ENCODE measurements around the gene NUBP2.
A peak's percentile ranks its signal among the peaks of the same experiment; 100 is the strongest.

The NUBP2 gene

DNA sequence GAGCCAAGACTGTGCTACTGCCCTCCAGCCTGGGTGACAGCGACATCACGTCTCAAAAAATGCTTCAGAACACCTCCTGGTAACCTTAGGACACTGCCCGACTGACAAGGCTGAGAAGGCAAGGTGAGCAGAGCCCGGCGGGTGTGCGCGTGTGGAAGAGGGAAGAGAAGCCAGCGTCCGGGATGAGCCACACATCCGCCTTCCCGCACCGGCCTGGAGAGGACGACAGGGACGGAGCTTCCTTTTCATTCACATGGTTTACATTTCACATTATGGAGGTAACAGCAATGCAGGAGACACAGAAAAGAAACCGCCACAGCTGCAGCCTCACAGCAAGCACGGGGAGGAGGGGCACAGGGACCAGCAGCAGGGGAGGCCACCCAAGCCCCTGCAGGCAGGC, 27.3 kb downstream of the NUBP2 start:
- no peak for DNase-seq (ENCODE audit: low read depth)

DNA sequence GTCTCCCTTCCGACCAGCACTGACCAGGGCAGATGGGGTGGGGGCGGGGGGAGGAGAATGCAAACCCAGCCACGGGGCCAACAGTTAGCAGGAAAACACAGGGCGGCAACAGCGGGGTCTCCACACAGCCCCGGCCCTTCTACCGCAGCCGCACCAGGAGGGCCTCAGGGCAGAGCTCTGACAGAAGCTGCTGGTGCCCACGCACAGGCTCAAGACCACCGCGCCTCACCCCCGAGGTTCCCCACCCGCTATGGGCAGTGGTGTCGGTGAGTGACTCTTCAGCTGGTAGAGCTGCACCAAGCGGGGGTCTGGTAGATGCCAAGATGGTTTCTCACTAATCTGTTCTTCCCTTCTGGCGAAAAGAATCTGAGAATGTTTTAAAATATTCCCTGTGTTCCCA, 27.8 kb downstream of the NUBP2 start:
- DNase-seq (ENCODE audit: low read depth): no peak

DNA sequence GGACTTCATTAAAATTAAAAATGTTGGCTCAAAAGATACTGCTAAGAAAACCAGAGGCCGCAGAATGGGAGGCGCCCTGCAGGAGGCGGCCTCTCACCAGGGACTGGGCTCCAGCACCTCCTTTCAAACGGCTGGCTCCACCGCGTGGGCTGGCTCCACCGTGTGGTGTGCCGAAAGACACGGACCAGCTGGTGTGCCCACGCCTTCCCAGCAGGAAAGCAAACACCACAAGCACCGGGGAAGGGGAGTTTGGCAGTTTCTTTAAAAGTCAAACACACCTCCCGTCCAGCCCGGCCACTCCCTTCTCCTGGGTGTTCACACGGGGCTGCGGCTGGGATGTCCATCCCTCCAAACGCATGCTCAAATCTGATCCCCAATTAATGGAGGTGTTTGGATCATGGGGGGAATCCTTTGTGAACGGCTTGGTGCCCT, 30.0 kb downstream of the NUBP2 start:
- DNase-seq (ENCODE audit: low read depth): peak; percentile 28

DNA sequence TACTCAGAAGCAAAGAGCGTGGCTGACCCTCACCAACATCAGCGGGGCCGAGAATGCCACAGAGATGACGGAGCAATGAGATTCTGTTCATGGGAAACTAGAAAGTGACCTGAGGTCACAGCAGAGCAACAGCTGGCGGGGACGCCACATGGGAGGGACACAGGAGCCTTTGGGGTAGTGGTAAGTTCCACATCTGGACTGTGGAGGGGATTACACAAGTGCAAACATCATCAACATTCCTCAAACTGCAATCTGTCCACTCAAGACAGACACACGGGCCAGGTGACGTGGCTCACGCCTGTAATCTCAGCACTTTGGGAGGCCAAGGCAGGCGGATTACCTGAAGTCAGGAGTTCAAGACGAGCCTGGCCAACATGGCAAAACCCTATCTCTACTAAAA, 32.7 kb downstream of the NUBP2 start:
- DNase-seq (ENCODE audit: low read depth): no peak

DNA sequence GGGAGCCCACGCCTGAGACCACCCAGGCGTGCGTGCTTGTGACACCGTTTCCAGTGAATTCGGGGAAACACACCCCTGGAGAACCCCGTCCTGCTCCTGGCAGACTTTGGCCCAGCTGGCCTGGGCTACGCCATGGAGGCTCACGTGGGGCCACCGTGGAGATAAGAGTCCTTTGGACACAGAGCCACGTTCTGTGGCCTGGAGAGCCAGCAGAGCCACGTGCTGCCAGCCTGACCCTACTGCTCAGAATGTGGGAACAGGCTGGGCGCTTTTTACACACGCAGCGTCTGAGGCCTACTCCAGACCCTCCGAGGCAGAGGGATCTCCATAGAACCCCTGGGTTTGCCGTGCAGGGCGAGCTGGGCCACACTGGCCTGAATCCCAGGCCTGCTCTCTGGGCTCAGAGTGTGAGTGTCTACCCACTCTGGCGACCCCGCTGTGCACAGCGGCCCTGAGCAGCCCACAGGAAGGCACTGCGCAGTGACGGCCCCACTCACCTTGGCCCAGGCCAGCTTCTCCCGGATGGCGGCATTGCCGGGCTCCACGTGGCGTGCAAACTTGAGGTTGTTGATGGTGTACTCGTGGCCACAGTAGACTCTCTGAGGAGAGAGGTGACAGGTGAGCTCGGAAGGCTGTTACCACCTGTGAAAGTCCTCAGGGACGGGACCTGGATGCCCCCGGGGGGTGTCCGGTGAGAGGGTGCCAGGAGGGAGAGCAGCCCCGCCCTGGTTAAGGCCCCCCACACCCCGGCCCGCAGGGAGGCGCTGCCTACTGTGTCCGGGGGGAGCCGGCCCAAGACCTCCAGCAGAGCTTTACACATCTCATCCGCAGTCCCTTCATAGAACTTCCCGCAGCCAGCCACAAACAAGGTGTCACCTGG, 33.9 kb downstream of the NUBP2 start:
- no peak for DNase-seq (ENCODE audit: low read depth)

DNA sequence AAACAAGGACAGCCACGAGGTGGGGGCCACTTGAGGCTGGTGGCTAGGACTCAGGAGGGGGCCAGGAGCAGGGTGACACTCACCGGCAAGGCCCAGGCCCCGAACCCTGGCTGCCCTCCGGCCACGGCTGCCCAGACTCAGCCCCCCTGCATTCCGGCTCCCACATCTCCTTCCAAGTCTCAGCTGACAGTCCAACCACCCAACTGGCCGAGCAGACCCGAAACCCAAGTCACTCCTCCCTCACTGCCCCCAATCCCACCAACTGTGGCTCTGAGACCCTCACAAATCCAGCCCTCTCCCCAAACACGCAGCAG, 34.5 kb downstream of the NUBP2 start:
- no peak for DNase-seq (ENCODE audit: low read depth)

DNA sequence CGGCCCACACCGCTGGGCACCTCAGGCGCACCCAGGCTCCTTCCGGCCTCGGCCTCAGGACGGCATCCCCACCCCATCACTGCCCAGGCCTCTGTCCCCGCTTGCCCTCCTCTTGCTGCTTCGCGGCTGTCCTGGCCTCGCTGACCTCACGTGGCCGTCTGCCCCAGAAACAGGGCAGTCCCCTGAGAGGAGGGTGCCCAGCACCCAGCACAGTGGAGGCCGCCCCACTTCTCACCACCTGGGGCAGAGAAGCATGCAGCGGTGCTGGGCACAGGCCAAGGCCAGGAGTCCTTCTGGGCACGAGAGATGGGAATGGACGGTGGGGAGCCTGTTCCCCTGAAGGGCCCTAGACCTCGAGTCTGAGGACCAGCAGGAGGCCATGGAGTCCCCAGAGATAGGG, 35.0 kb downstream of the NUBP2 start:
- DNase-seq (ENCODE audit: low read depth): no peak

DNA sequence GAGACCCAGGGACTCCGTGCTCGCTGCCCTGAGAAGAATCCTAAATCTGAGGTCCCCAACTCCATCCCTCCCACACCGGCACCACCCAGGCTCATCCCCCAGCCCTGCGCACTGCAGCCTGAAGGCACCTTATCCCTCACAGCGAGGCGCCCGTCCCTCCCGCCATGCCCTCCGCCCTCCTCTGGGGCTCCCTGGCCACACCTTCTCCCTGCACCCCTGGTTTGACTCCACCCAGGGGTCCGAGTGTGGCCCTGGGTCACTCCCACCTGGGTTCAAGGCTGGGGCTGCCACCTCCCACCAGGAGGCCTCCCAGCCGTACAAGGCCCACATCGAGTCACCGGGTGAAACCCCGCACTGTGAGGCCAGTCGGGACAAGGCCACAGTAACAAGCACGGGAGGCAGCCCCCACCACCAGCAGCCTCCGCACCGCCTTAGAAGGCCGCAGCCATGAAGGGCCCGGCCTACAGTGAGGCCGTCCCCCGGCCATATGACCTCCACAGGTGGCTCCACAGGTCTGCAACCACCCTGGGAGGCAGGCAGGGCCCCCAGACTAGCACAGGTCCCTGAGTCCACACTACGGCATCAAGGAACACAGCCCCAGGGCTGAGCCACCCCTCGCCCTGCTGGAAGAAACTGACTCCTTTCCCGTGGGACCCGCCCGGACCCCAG, 35.6 kb downstream of the NUBP2 start:
- no peak for DNase-seq (ENCODE audit: low read depth)

DNA sequence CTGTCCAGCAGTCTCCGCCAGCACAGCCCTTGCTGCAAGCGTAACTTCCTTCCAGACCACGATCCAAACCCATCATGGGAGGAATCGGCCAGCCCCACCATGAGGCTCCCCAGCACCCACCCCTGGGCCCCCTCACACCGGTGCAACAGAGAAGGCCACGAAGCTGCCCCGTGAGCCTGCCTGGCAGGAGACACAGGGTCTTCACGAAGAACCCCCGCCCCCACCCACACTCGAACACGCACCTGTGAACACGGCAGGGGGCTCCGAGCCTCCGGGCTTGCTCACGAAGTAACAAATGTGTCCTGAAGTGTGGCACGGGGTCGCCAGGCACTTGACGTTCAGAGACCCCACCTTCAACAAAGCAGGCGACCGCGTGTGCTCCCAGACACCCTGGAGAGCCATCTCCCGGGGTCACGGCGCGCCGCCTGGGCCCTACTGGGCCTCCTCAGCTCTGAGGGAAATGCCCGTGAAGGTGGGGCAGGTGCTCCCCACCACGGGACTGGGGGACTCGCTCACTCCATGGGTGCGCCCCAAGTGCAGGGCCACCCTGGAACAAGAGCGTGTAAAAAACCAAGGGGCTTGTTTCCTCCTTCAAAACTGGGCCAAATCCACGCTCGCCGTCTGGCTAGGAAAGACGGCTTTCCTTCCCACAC, 36.2 kb downstream of the NUBP2 start:
- DNase-seq (ENCODE audit: low read depth): no peak

DNA sequence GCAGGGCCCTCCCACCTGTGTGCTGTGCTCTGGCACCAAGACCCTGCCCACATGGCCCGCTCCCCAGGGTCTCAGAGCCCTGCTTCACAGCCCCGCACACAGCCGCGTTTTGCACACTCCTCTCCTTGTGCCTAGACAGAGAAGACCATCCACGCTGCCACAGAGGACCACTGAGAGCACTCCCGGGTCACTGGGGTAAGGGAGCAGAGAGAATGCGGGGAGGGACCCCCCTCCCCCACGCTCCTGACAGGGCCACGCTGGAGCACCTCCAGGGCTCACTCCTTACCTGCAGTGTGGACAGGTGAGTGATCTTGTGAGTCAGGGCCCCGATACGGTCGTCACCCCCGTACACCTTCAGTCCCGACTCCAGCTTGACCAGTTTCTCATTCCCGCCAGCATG, 36.9 kb downstream of the NUBP2 start:
- DNase-seq (ENCODE audit: low read depth): no peak

DNA sequence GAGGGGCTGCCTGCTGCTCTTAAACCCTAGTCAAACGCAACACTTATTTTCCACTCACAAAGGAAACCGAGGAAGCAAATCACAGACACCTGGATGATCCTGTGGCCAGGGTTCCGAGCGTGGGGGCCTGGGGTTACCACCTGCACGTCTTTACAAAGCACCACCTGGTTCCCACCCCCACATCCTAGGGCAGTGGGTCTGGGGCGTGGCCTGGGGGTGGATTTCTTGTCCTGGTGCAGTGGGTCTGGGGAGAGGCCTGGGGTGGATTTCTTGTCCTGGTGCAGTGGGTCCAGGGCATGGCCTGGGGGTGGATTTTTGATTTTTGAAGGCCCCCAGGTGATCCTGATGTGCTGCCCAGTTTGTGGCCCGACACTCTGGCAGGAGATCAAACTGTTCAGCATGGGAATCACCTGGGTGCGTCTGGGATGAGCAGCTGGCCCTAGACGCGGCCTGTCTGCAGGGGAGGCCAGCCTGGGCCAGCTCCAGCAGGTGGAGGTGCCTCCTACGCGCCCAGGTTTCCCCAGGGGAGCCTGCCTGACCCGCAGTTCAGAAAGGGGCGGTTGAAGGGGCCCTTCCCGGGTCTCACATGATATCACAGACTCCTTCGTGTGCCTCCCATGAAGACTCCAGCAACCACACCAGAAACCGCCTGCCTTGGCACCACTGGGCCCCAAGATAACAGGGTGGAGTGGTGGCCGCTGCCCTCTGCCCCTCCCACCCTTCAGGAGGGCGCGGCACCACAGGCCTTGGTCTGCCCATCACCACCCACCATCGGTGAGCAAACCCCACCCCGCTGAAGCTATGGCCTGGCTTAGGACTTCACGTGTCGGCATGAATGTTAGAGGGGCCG, 37.6 kb downstream of the NUBP2 start:
- no peak for DNase-seq (ENCODE audit: low read depth)

DNA sequence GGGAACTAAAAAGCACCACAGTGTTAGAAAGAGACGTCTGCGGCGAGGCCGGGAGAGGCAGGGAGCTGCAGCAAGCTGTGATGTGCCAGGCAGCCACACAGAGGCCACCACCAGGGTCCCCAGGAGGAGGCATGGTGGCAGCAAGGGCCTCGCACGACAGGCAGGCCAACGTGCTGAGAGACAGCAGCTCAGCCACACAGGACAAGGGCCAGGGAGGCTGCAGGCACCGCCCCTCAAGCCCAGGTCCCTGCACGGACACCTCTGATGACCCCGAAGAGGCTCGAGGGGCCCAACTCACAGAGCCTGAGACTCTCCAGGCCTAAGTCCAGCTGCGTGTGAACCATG, 38.2 kb downstream of the NUBP2 start:
- DNase-seq (ENCODE audit: low read depth): no peak

DNA sequence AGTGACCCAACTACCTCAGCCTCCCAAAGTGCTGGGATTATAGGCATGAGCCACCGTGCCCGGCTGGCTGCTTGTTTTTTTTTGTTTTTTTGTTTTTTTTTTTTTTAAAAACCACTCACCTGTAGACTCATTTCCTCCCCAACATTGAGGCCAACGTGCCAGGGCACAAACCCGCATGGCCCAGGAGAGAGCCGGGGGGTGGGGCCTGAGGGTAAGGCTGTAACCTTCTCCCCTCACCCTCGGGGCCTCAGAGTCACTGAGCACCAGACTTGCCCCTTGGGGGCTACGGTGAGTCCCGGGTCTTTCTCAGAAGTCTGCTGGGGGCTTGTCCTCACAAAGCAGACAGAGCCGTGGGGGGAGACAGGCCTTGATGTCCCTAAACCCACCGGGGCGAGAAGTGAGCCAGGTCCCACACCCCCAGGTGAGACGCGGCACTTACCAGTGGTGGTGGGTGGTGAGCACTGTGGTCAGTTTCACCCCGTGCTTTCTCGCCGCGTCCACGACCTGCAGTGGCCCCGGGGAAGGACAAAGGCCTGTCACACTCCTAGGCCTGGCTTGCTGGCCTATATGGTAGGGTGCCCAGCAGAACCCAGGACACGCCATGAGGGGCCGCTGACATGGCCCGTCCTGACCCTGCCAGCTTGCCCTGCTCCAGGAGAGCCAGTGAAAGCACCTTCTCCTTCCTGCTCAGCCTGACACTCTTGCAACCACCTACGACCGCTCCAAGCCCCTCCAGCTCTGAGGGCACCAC, 39.3 kb downstream of the NUBP2 start:
- no peak for DNase-seq (ENCODE audit: low read depth)

DNA sequence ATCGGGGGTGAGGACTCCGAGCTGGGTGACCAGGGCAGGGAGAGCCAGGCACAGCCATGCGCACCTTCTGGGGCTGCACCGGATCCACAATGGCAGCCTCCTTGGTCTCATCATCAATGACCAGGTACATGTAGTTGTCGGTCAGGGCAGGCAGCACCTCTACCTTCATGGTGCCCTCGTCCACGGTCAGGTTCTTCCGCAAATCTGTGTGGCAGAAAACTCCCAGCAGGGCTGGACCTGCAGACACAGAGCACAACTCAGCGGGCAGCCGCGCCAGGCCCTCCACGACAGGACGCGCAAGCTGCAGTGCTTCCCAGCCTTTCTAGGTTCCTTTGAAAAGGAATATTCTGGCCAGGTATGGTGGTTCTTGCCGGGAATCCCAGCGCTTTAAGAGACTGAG, 40.0 kb downstream of the NUBP2 start:
- no peak for DNase-seq (ENCODE audit: low read depth)

DNA sequence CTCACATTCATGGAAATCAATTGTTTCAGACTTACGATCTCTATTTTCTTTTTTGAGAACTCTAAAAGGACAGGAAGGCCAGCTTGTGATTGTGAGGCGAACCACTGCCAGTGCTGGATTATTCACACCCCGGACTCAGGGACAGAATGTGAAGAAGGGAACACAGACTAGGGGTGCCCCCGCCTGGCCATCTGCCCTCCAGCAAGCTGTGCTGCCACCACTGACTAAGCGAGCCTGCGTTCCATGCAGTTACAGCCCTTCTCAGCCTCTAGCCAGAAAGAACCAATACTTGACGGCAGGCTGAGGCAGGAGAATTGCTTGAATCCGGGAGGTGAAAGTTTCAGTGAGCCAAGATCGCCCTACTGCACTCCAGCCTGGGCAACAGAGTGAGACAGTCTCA, 41.1 kb downstream of the NUBP2 start:
- peak; percentile 19 for DNase-seq (ENCODE audit: low read depth)

DNA sequence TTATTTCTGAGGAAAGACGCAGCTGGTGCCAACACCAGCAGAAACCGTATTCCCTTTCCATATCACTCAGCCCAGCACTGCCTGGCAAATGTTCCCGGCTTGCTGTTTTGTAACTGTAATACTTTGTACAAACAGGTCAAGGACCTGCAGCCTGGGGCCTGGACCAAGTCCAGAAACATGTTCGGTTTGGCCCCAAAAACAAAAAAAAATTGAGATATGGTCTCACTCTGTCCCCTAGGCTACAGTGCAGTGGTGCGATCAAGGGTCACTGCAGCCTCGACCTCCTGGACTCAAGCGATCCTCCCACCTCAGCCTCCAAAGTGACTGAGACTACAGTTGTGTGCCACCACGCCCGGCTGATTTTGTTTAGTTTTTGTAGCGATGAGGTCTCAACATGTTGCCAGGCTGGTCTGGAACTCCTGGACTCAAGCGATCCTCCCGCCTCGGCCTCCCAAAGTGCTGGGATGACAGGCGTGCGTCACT, 42.7 kb downstream of the NUBP2 start:
- no peak for DNase-seq (ENCODE audit: low read depth)

DNA sequence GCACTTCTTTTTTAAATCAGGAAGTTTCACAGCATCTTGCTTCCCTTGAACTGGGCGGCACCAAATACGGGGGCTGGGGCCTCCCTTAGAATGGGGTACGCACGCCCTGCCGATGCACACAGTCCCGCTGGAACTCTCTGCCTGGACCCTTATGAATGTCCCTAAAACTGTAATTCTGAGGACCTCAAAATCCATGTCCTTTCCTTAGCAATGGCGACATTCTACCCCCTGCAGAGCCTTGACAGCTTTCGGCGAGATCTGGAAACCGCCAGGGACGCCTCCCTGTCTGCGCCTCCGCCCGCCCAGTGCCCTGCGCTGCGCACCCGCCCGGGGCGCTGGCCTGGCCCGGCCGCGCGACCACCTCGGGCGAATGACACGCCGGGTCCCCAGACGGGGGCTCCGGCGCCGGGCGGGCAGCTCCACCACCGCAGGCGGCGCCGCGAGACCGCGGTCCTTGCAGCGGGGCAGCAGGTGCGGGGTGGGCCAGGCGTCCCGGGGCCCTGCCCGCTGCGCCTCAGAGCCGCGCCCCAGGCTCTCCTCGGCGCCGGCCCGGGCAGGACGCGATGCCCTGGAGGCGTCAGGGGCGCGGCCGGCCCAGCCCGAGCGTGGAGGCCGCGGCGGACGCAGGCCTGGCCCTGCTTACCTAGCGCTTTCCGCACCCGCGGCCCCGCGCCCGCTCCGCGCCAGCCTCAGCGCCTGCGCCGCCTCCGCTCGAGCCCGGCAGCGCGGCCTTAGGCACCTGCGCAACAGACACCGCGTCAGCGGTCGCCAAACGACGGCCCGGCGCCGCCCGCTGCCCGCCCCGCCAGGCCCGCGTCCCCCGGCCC, 43.3 kb downstream of the NUBP2 start:
- DNase-seq (ENCODE audit: low read depth): no peak

DNA sequence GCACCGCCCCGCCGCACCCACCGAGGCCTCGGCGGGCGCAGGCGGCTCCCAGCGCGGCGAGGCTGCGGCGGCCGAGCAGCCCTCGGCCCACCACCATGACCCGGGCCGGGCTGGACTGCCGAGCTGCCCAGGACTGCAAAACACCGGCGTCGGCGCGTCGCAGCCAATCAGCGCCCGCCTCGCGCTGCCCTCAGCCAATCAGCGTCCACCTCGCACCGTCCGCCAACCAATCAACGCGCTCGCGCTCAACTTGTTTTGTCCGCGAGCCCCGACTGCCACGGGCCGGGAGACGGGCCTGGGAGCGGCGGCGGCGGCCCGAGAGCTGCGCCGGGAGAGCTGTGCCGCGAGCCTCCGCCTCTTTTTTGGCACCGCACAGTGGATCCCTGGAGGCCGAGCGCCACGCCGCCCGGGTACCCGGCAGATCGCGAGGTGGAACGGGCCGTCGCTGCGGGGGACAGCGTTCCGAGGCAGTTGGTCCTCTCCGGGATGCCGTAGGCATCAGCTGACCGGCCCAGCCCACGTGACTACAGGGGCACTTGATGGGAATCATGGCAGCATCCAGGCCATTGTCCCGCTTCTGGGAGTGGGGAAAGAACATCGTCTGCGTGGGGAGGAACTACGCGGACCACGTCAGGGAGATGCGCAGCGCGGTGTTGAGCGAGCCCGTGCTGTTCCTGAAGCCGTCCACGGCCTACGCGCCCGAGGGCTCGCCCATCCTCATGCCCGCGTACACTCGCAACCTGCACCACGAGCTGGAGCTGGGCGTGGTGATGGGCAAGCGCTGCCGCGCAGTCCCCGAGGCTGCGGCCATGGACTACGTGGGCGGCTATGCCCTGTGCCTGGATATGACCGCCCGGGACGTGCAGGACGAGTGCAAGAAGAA, 44.2 kb downstream of the NUBP2 start, which contains the start of the genes FAHD1 and HAGH:
FAHD1 (plus strand) TSS at position 516 of the 883 bp plus-strand sequence; CDS start at position 549, 33 bp downstream.
HAGH (minus strand) TSS at position 135 of the 883 bp plus-strand sequence; CDS start at position 97, 38 bp downstream.
- peak; percentile 72 for DNase-seq (ENCODE audit: low read depth)

Measured in non-pigmented ciliary epithelial cell (primary cell).